Hepatocyte (in vitro differentiated cells): ENCODE data around the gene EMC8.

Source experiments
- CTCF ChIP-seq: fragments of 200-600 bp; sonication (generic); IDR thresholded peaks from 2 replicates; pipeline ENCODE4 v1.5.1; 2016; ENCODE audit warnings: antibody characterized with exemption, mild to moderate bottlenecking; ENCODE audit not compliant: poor library complexity
- EZH2 ChIP-seq: fragments of 200-600 bp; sonication (generic); IDR thresholded peaks from 2 replicates; pipeline ENCODE4 v1.6.1; 2016; ENCODE audit warnings: antibody characterized with exemption, mild to moderate bottlenecking, borderline replicate concordance

- TF ChIP-seq CTCF = peak; percentile 20
- TF ChIP-seq EZH2 = no peak
These were observed 39.5 kb downstream of the EMC8 start for GRCh38 chr16:85759631-85760419.
